ACC112 (cell line): ENCODE results near the gene HLA-DMB.

Source experiments
- H2AFZ ChIP-seq: fragments of 200-600 bp; sonication (generic); one replicate; pipeline ENCODE4 v1.6.0; 2017; ENCODE audit warnings: antibody characterized with exemption, low read length; ENCODE audit not compliant: unreplicated experiment
- H3K27ac ChIP-seq: fragments of 200-600 bp; sonication (generic); 2 replicates; pipeline ENCODE4 v1.5.1; 2014; ENCODE audit warnings: low read depth, mild to moderate bottlenecking, antibody characterized with exemption, low read length, moderate library complexity
- H3K27me3 ChIP-seq: fragments of 200-600 bp; sonication (generic); 2 replicates; pipeline ENCODE4 v1.6.1; 2014; ENCODE audit warnings: mild to moderate bottlenecking, antibody characterized with exemption, low read length, moderate library complexity, mixed read lengths; ENCODE audit not compliant: insufficient read depth
- H3K36me3 ChIP-seq: fragments of 200-600 bp; sonication (generic); 2 replicates; pipeline ENCODE4 v1.6.1; 2016; ENCODE audit warnings: mild to moderate bottlenecking, antibody characterized with exemption, low read length, moderate library complexity, mixed read lengths; ENCODE audit not compliant: insufficient read depth
- H3K4me1 ChIP-seq: fragments of 200-600 bp; sonication (generic); one replicate; pipeline ENCODE4 v1.6.1; 2016; ENCODE audit warnings: low read length, mixed read lengths; ENCODE audit not compliant: insufficient read depth, unreplicated experiment, control insufficient read depth
- H3K4me3 ChIP-seq: fragments of 200-600 bp; sonication (generic); 2 replicates; pipeline ENCODE4 v1.5.1; 2014; ENCODE audit warnings: mild to moderate bottlenecking, low read depth, low read length
- H3K79me2 ChIP-seq: fragments of 200-600 bp; sonication (generic); one replicate; pipeline ENCODE4 v1.6.0; 2016; ENCODE audit warnings: low read length; ENCODE audit not compliant: control insufficient read depth, unreplicated experiment, insufficient read depth

HLA-DMB gene

DNA sequence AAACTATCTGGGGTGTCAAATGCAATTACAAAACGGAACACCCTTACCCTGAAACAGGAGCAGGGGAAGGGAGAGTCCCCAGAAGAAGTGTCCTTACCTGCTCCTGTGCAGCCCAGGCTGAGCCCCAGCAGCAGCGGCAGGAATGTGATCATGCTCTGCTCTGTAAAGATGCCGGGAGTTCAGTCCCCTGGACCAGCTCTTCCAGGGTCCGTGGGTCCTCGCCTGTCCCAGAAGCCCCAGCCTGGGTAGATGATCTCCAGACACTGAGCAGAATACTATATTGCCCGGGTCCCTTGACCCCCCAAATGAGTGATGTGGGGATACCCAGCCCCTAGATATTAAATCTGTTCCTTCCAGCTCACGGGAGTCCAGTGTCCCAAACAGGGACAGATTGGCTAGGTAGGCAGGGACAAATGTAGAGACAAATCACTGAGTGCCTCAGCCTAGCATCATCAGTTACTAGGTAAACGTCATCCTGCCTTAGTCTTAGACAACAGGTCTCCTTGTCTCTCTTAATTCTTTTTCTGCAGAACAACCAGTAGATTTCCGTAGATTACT, at the start of gene HLA-DMB:
Gene HLA-DMB (minus strand): TSS at position 373 of the 558 bp plus-strand sequence. CDS start 221 bp downstream, at position 152.
- Histone ChIP-seq H3K27ac (no peak within 1 kb of the TSS), H3K4me3 (peak within 1 kb of the TSS; percentile 75), H2AFZ (peak within 1 kb of the TSS; percentile 57), H3K27me3 (peaks cover 41% of the 10 kb centered on the region), H3K79me2 (no peaks in the 10 kb centered on the region), H3K4me1 (no peaks in the 10 kb centered on the region), H3K36me3 (no peaks in the 10 kb centered on the region)

DNA sequence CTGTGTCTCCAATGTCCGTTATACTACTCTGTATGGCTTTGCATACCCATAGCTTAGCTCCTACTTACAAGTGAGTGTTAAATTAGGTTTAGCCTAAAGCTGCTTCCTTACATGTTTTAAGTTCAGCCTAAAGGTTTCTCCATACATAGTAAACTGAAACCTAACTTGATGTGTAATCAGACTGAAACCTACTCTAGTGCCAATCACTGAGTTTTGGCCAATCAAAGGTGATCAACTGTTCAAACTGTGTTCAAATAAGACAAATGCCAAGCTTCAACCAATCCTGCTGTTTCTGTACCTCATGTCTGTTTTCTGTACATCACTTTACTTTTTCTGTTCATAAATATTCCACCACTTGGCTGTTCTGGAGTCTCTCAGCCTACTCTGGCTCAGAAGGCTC, 48.5 kb upstream of the HLA-DMB start:
- Histone ChIP-seq H3K36me3 (no peaks in the 10 kb centered on the region), H3K27ac (no peak overlapping the region), H3K79me2 (no peaks in the 10 kb centered on the region), H3K27me3 (peaks cover 6% of the 10 kb centered on the region; the same call in 1 of the 2 replicates), H3K4me3 (no peak overlapping the region), H3K4me1 (no peaks in the 10 kb centered on the region), H2AFZ (no peak overlapping the region)

DNA sequence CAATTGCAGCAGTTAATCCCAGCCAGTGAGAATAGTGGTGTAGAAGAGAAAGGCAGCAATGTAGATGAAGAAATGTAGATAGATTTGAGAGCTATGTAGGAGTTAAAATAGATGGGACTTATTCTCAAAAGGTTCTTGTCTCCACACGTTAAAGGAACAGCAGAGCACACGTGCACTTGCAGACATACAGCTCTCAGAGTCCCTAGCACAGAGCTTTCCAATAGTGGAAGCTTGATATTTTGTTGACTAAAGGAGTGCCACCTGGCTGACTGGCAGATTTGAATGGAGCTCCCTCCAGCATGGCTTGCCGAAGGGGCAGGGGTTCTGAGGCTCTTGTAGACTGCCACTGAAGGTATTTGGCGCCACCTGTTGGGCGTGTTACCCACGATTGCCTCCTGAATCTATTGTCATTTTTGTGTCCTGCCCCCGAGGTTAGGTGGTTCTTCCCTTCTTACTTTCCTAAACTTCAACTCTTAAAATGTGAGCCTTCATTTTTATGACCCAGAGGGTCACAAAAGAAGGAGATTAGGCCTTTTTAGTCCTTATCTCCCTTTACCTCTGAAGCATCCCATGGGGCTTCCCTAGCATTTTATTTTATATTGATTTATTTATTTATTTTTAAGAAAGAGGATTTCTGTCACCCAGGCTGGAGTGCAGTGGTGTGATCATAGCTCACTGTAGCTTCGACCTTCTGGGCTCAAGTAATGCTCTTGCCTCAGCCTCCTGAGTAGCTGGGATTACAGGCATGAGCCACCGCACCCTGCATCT, 44.0 kb upstream of the HLA-DMB start:
- no peaks in the 10 kb centered on the region for H3K4me1 ChIP-seq
- H3K4me3 ChIP-seq, result no peak overlapping the region
- H2AFZ ChIP-seq, result no peak overlapping the region
- H3K27ac ChIP-seq, result peak overlapping the region; percentile 12; the same call in 1 of the 2 replicates
- H3K79me2 ChIP-seq, result peaks cover 3% of the 10 kb centered on the region
- peaks cover 17% of the 10 kb centered on the region for H3K36me3 ChIP-seq
- H3K27me3 ChIP-seq, result no peaks in the 10 kb centered on the region

DNA sequence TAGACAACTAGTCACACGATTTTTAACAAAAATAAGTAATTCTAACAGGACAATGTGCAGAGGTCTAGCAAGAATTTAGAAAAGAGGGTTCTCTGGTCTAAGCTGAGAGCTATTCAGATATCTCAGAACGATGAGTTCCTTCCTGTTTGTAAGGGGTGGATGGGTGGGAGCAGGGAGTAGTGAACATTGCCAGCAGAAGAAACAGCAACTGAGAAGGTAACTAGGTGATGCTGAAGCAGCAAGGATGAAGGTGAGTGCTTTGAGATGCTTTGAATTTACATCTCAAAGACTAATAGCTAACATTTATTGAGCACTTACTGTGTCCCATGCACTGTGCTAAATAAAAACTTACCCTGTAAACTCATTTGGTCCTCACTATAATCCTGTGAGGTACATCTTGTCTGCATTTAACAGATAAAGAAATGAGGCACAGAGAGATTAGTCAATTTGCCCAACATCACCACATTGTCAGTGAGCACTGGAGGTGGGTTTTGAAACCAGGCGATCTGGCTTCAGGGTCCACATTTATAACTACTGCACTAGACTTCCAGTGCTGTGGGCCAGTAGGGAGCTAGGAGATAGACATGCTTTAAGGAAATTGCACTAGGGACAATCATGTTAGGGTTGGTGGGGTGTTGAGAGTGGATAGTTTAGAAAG, 43.3 kb upstream of the HLA-DMB start:
- Histone ChIP-seq H3K4me1 (no peaks in the 10 kb centered on the region), H3K4me3 (no peak overlapping the region), H2AFZ (no peak overlapping the region), H3K27me3 (no peaks in the 10 kb centered on the region), H3K36me3 (peaks cover 24% of the 10 kb centered on the region), H3K79me2 (peaks cover 6% of the 10 kb centered on the region), H3K27ac (peak overlapping the region; percentile 12; the same call in 1 of the 2 replicates)

DNA sequence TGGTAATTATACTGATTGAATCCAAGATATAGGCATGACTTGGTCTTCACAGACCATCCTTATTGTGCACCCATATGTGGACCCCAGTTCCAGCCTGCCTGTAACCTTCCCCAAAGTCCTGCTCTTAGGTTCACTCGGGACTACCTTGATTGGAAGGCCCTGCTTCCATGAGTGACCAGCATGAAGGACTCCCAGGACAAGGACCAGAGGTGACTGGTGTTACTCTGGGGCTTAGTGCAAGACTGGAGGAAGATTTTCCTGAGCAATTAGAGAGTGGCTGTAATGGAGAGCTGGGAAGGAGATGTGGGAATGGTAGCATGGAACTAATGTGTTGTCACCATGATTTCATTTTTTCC, 42.6 kb upstream of the HLA-DMB start:
- Histone ChIP-seq H3K4me3 (no peak overlapping the region), H3K27me3 (no peaks in the 10 kb centered on the region), H3K27ac (no peak overlapping the region), H3K4me1 (peaks cover 1% of the 10 kb centered on the region), H3K79me2 (peaks cover 10% of the 10 kb centered on the region), H2AFZ (no peak overlapping the region), H3K36me3 (peaks cover 27% of the 10 kb centered on the region)

DNA sequence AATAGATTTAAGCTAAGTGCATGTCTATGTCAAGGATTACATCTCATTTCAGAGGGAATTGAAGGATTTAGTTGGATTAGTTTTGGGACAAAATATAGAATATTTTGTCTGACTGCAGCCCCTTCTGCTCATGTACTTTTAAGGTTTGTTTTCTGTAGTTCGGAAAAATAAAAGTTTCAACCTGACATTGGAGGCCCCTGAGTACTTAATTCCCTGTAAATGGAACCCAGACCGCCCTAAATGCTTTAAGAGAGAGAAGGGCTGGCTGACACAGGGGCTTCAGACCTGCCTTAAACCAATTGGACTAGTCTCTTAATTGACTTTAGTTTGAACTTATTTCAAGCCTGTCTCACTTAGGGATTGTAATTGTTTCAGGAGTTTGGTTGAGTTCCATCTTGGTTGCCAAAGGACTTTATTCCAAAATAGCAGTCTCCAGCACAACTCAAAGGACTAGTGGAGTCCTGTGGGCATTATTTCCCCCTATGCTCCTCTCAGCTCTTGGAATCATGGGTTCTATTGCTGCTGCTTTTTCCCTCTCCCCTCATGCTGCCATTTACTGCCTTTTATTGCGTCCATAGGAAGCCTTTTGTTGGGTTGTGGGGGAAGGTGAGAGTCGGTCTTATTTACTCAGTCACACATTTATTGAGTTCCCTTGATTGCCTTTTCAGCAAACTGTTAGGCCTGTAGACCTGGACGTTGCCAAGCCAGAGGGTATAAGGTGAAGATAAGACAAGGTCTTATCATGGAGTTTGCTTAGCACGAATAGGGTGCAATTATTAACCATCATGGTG, 42.1 kb upstream of the HLA-DMB start:
- Histone ChIP-seq H3K36me3 (peaks cover 33% of the 10 kb centered on the region), H3K79me2 (peaks cover 16% of the 10 kb centered on the region), H3K4me1 (peaks cover 5% of the 10 kb centered on the region), H2AFZ (no peak overlapping the region), H3K27ac (no peak overlapping the region), H3K27me3 (no peaks in the 10 kb centered on the region), H3K4me3 (no peak overlapping the region)

DNA sequence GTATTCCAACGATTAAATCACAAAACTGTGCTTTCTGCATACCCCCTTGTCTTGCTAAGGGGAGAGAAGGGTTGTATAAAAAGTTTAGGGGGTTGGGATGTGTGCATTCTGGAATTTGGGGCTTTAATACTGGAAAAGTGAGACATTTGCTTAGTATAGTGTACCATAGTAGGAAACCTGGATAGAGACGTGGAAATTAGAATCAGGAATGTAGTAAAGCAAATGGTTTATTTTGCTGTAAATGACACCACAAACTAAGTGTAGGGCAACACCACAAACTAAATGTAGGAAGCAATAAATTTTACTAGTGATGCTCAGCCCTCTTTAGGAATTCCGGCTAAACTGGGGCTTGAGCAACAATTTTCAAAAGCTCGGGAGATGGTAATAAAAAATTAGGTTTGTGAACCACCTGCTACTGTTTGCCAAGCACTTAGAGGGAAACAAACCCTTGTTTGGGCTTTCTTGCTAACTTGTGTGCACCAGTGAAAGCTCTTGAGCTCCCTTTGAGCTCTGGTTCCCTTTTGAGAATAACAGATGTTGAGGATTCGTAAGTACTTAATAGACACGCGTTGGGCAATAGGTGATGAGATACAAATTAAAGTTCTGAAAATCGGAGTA, 41.4 kb upstream of the HLA-DMB start:
- Histone ChIP-seq H3K36me3 (peaks cover 40% of the 10 kb centered on the region), H3K4me1 (peaks cover 11% of the 10 kb centered on the region), H3K27me3 (no peaks in the 10 kb centered on the region), H3K4me3 (no peak overlapping the region), H2AFZ (no peak overlapping the region), H3K27ac (no peak overlapping the region), H3K79me2 (peaks cover 23% of the 10 kb centered on the region)

DNA sequence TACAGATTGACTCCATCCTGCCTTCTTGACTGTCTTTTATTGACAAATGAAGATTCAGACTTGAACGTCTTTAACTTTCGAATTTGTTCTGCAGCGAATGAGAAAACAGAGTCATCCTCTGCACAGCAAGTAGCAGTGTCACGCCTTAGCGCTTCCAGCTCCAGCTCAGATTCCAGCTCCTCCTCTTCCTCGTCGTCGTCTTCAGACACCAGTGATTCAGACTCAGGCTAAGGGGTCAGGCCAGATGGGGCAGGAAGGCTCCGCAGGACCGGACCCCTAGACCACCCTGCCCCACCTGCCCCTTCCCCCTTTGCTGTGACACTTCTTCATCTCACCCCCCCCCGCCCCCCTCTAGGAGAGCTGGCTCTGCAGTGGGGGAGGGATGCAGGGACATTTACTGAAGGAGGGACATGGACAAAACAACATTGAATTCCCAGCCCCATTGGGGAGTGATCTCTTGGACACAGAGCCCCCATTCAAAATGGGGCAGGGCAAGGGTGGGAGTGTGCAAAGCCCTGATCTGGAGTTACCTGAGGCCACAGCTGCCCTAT, 39.7 kb upstream of the HLA-DMB start:
- Histone ChIP-seq H3K4me3 (no peak overlapping the region), H3K36me3 (peaks cover 56% of the 10 kb centered on the region), H3K27ac (no peak overlapping the region), H3K79me2 (peaks cover 39% of the 10 kb centered on the region), H3K4me1 (peaks cover 28% of the 10 kb centered on the region), H2AFZ (no peak overlapping the region), H3K27me3 (no peaks in the 10 kb centered on the region)

DNA sequence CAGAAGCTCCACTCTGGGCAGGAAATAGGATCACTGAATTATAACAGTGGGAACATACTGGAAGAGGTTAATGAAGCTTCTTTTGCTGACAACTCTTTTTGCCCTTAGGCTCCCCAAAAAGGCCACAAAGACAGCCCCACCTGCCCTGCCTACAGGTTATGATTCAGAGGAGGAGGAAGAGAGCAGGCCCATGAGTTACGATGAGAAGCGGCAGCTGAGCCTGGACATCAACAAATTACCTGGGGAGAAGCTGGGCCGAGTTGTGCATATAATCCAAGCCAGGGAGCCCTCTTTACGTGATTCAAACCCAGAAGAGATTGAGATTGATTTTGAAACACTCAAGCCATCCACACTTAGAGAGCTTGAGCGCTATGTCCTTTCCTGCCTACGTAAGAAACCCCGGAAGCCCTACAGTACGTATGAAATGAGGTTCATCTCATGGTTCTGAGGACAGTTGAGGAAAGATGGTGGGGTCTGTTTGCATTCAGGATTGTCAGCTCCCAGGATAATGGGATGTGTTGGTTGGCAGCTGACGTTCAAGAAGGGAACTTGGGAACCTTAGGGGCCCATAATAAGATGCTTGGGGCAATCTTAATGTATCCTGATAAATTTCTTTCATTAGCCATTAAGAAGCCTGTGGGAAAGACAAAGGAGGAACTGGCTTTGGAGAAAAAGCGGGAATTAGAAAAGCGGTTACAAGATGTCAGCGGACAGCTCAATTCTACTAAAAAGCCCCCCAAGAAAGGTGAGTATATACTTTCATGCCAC, 39.1 kb upstream of the HLA-DMB start:
- Histone ChIP-seq H3K27ac (no peak overlapping the region), H3K36me3 (peaks cover 61% of the 10 kb centered on the region), H3K27me3 (no peaks in the 10 kb centered on the region), H2AFZ (no peak overlapping the region), H3K4me3 (no peak overlapping the region), H3K4me1 (peaks cover 31% of the 10 kb centered on the region), H3K79me2 (peaks cover 46% of the 10 kb centered on the region)
